Activated T-cell treated with anti-CD3 and anti-CD28 coated beads, Interleukin-2, amount 50 U/mL, for 4 hours (primary cell): ENCODE results near the gene B3GNT8. TPM values are rescaled to one million over a fixed set of nuclear protein-coding genes. Genes with fewer than 3 reads are reported as not detected.
"Not testable (repeated sequence)": the region's sequence is repeated elsewhere in the genome, so short reads cannot be mapped to it uniquely, and the experiment has no call there.

ENCODE experiments used
- ATAC-seq, 2 donors: fragments of 200-7000 bp; cut with Tn5 transposase; one replicate each; pipeline ENCODE4 v1.10.0; 2021
- DNase-seq: peaks from one replicate; pipeline ENCODE4 v3.0.0-alpha.2; 2020
- H3K27me3 Mint-ChIP-seq: one replicate; pipeline ENCODE4 v1.8.0; 2021; ENCODE audit warnings: low read depth, mixed read lengths
- H3K36me3 Mint-ChIP-seq: one replicate; pipeline ENCODE4 v1.8.0; 2022; ENCODE audit warnings: mixed read lengths; ENCODE audit not compliant: insufficient read depth
- H3K4me1 Mint-ChIP-seq: one replicate; pipeline ENCODE4 v1.8.0; 2021; ENCODE audit warnings: low read depth, mixed read lengths
- H3K4me3 Mint-ChIP-seq: one replicate; pipeline ENCODE4 v1.8.0; 2021; ENCODE audit warnings: mild to moderate bottlenecking, moderate library complexity, mixed read lengths
- H3K9me3 Mint-ChIP-seq: one replicate; pipeline ENCODE4 v1.8.0; 2021; ENCODE audit warnings: mixed read lengths
- total RNA-seq, 3 donors: library from RNA; stranded (reverse); gene quantifications; one replicate each; pipeline ENCODE4 v1.2.1, GENCODE V29; 2021

The B3GNT8 gene
- total RNA-seq, 3 donors from 2014 or later: 0.15 to 0.35 (median 0.24) TPM

DNA sequence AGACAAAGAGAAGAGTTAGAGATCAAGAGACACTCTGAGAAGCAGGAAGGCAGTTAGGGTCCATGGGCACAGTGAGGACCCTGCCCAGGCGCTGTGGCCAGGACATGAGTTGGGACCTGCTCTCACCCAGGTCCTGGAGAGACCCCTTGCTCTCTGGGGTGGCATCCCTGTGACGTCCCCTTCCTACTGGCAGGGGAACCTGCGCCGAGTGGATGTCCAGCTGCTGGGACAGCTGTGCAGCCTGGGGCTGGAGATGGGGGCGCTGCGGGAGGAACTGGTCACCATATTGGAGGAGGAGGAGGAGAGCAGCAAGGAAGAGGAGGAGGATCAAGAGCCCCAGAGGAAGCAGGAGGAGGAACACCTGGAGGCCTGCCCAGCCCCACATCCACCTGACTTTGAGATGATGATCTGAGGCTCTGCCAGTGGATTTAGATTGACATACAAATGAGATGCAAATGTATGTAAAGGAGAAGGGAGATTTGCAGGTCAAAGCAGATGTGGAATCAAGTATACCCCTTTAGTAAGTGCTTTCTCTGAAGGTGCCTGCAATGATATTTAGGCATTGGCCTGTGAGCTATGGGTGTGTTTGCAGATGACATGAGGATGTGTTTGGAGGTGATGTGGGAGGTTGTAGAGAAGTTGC is 16.8 kb upstream of the B3GNT8 start:
- ATAC-seq: no peak
- Mint-ChIP-seq H3K36me3 (no peaks in the 10 kb centered on the region), H3K27me3 (peaks cover 13% of the 10 kb centered on the region), H3K9me3 (no peaks in the 10 kb centered on the region), H3K4me3 (no peak overlapping the region), H3K4me1 (no peaks in the 10 kb centered on the region)
- no peak for DNase-seq

DNA sequence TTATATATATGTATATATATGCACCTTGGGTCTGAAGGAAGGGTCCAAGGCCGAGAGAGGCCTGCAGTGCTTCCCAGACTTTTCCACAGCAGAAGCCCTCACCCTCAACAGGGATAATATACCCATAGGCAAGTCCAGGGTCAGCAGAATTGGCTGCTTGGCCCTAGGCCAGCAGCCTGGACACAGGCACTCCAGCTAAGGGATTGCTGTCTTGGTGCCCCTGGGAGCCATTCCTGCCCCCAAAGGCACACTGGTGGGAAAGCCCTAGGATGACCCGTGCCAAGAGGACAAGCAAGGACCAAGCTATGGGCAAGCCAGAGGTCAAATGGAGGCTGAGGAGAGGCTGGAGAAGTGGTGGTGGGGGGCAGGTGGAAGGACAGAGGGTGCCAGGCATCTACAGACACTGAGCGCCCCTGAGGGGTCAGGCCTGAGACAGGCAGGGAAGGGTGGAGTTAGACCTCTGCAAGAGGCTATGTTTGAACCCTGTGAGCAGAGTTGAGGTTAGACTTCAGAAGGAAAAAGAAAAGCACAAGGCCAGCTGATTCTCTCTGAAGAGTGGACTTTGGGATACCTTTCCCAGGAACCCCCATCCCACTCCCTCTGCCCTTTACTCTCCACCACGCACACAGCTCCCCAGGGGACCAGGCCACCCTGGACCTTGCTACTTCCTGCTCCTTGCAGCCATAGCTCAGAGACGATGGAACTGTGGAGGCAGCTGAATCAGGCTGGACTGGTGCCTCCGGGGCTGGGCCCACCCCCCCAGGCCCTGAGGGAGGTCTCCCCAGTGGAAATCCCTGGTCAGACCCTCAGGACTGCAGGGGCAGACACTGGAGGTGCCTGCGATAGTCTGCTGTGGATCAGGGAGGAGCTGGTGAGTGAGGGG is 15.5 kb upstream of the B3GNT8 start, which contains the start of gene ERICH4:
TSS of gene ERICH4 (plus strand) at position 684 of the 883 bp plus-strand sequence. CDS start at position 698, 14 bp downstream.
- Mint-ChIP-seq H3K4me3 (no peak within 1 kb of the TSS), H3K27me3 (peaks cover 10% of the 10 kb centered on the region), H3K36me3 (peaks cover 2% of the 10 kb centered on the region), H3K4me1 (peaks cover 11% of the 10 kb centered on the region), H3K9me3 (no peaks in the 10 kb centered on the region)
- DNase-seq (no peak), ATAC-seq (no peak)

DNA sequence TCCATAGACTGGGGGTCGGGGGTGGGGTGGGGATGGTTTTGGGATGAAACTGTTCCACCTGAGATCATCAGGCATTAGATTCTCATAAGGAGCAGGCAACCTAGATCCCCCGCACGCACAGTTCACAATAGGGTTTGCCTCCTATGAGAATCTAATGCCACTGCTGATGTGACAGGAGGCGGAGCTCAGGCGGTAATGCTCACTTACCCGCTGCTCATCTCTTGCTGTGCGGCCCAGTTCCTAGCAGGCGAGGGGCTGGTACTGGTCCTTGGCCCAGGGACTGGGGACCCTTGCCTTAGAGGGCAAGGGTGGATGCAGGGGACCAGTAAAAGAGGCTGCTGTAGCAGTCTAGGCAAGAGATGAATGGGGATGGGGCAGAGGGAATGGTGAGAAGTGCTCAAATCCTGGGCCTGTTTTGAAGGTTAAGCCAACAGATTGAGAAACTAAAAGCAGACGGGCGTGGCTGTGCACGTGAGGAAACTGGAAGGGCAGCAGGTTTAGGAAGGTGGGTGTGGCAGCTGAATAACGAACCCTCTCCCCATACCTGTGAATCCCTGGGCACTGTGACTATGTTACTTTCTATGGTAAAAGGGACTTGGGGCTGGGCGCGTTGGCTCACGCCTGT is 14.3 kb upstream of the B3GNT8 start:
- Mint-ChIP-seq H3K27me3 (peaks cover 4% of the 10 kb centered on the region), H3K4me1 (peaks cover 13% of the 10 kb centered on the region), H3K9me3 (no peaks in the 10 kb centered on the region), H3K36me3 (peaks cover 8% of the 10 kb centered on the region), H3K4me3 (no peak overlapping the region)
- ATAC-seq: no peak
- no peak for DNase-seq

DNA sequence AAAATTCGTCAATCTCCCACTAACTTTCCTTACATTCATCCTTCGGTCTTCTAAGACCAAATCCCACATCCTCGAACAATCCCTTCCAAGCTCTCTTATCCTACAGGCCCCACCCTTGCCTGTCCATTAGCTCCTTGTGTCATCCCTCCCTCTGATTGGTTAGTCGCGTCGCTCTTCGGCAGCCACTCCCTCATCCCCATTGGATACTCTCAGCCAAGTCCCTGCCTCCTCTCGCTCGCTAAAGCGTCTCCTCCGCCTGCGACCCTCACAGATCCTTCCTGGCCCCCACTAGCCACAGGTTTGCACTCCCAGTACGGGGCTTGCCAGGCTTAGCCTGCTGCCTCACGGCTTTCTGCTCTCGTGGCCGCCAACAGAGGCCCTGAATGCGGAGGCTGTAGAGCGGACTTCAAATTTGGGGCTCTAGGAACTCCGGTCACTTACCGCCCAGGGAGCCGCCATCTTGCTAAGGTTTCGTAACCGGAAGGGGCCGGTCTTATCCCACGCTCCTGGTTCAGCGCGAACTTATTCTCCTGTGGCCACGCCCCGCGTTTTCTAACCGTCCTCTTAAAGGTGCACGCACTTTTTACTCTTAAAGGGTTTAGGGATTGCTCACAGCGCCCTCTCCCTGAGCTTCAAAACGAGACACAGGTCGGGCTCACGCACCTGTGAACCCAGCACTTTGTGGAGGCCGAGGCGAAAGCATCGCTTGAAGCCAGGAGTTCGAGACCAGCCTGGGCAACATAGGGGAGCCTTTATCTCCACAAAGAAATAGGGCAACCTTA is 12.5 kb upstream of the B3GNT8 start, which contains the start of gene DMAC2:
TSS of gene DMAC2 (minus strand) at position 472 of the 782 bp plus-strand sequence. CDS start at position 459, 13 bp downstream.
- Mint-ChIP-seq H3K9me3 (no peaks in the 10 kb centered on the region), H3K36me3 (peaks cover 9% of the 10 kb centered on the region), H3K4me3 (no peak within 1 kb of the TSS), H3K4me1 (peaks cover 13% of the 10 kb centered on the region), H3K27me3 (no peaks in the 10 kb centered on the region)
- ATAC-seq (peak; percentile 95 to 97), DNase-seq (peak; percentile 90)

DNA sequence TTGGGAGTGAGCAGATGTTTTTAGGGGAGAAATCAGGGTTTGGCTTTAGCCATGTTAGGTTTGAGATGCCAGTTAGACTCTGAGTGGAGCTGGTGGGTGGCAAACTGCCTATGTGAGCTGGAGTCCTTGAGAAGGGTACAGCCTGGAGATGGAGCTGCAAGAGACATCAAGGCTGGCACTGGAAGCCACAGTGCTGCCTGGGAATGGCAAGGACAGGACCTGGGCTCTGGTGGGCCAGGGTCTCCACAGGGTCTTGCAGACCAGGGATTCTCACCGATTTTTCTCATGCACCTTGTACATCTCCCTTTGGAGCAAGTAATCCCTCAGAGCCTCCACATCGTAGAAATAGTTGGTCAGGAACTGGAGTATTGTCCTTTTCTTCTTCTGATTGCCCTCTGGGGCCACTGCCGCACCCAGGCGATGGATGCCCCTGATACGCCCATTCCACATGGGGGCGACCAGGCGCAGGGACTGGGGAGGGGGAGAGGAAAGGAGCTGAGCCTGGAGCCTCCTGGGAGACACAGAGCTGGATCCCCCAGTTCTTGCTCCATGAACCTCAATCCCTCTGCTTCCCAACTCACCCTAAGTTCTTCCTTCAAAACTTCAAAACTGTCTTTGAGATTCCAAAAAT is 10.9 kb upstream of the B3GNT8 start:
- Mint-ChIP-seq H3K4me1 (peaks cover 15% of the 10 kb centered on the region), H3K9me3 (no peaks in the 10 kb centered on the region), H3K36me3 (peaks cover 11% of the 10 kb centered on the region), H3K4me3 (peak overlapping the region; percentile 45), H3K27me3 (no peaks in the 10 kb centered on the region)
- ATAC-seq (no peak), DNase-seq (no peak)

DNA sequence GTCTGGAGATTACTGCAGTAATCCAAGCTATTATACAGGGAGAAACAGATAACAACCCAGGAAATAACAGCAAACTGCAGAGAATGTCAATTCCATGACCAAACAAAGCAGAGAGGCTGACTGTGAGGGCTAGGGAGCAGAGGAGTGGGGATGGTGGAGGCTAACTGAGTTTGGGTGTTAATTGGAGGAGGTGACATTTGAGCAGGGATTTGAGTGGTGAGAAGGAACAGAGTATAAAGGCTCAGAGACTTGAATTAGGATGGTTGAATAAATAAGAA is 9.4 kb upstream of the B3GNT8 start:
- H3K9me3 Mint-ChIP-seq: no peaks in the 10 kb centered on the region
- H3K27me3 Mint-ChIP-seq: no peaks in the 10 kb centered on the region
- H3K4me3 Mint-ChIP-seq: no peak overlapping the region
- no peak for ATAC-seq
- peaks cover 21% of the 10 kb centered on the region for H3K36me3 Mint-ChIP-seq
- DNase-seq: no peak
- H3K4me1 Mint-ChIP-seq: peaks cover 15% of the 10 kb centered on the region

DNA sequence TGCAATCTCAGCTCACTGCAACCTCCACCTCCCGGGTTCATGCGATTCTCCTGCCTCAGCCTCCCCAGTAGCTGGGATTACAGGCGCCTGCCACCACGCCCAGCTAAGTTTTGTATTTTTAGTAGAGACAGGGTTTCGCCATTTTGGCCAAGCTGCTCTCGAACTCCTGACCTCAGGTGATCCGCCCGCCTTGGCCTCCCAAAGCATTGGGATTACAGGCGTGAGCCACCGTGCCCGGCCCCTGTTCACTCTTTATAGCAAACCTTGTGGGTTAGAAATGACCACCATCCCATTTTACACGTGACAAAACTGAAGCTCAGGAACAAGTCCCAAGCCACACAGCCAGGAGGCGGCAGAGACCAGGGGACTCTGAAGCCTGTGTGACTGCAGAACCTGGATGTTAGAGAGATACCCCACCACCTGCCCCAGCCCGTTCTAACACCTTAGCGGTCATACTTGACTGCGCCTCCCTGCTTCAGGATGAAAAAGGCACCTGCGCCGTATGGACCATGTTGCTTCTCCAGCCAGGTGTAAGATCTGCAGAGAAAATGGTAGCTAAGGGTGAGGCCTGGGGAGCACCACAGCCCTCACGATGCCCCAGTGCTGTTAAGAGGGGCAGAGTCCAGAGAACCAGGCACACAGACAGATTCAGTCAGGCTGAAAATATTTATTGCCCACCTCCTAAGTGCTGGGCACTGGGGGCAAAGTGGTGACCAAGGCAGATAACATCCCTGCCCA is 8.9 kb upstream of the B3GNT8 start:
- DNase-seq (no peak), ATAC-seq (no peak)
- H3K4me3 Mint-ChIP-seq: no peak overlapping the region
- no peaks in the 10 kb centered on the region for H3K27me3 Mint-ChIP-seq
- H3K4me1 Mint-ChIP-seq: peaks cover 15% of the 10 kb centered on the region
- H3K9me3 Mint-ChIP-seq: no peaks in the 10 kb centered on the region
- H3K36me3 Mint-ChIP-seq: peaks cover 22% of the 10 kb centered on the region

DNA sequence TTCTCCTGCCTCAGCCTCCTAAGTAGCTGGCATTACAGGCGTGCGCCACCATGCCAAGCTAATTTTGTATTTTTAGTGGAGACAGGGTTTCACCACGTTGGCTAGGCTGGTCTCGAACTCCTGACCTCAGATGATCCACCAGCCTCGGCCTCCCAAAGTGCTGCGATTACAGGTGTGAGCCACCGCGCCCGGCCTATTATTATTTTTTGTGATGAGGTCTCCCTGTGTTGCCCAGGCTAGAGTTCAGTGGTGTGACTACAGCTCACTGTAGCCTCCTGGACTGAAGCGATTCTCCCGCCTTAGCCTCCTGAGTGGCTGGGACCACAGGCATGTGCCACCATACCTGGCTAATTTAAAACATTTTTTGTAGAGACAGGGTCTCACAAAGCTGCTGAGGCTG is 8.2 kb upstream of the B3GNT8 start:
- not testable (repeated sequence) for H3K9me3 Mint-ChIP-seq, H3K4me3 Mint-ChIP-seq, ATAC-seq, H3K27me3 Mint-ChIP-seq, DNase-seq
- Mint-ChIP-seq H3K36me3 (peaks cover 24% of the 10 kb centered on the region), H3K4me1 (peaks cover 17% of the 10 kb centered on the region)

DNA sequence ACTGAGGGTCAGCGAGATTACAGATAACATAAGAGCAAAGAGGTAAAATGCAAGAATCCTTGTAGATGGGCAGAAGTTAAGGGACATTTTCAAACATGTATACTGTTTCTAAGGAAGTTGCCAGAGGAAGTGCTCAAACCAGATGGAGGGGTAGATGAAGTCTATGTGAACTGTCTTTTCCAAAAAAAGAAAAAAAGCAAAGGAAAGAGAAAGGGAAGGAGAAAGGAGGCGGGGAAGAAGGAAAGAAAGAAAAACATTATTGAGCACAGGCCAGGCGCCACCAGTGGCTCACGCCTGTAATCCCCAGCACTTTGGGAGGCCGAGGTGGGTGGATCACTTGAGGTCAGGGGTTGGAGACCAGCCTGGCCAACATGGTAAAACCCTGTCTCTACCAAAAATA is 7.3 kb upstream of the B3GNT8 start:
- Mint-ChIP-seq H3K27me3 (no peaks in the 10 kb centered on the region), H3K36me3 (peaks cover 24% of the 10 kb centered on the region)

DNA sequence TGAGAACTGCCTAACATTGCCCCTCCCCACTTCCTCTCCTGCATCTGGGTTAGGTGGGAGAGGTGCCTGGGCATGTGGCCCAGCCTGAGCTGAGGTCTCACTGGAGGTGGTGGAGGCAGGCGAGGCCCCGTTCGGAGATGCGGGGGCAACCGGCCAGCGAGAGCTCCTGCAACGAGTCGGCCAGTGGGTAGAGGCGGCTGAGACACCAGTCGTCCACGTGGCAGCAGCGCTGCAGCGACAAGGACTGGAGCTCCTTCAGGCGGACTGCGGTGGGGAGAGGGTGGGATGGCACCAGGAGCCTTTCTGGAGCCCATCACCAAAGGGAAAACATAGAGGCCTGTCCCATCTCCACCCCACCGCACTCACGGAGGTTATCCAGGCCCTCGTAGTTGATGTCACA is 6.0 kb upstream of the B3GNT8 start:
- Mint-ChIP-seq H3K36me3 (peaks cover 24% of the 10 kb centered on the region), H3K4me3 (no peak overlapping the region), H3K4me1 (peaks cover 21% of the 10 kb centered on the region), H3K27me3 (no peaks in the 10 kb centered on the region), H3K9me3 (no peaks in the 10 kb centered on the region)
- DNase-seq (no peak), ATAC-seq (no peak)

More for the DNA sequence above, 7.3 kb upstream of the B3GNT8 start:
- no peak for ATAC-seq
- DNase-seq: no peak
- peaks cover 17% of the 10 kb centered on the region for H3K4me1 Mint-ChIP-seq
- no peaks in the 10 kb centered on the region for H3K9me3 Mint-ChIP-seq
- H3K4me3 Mint-ChIP-seq: no peak overlapping the region

DNA sequence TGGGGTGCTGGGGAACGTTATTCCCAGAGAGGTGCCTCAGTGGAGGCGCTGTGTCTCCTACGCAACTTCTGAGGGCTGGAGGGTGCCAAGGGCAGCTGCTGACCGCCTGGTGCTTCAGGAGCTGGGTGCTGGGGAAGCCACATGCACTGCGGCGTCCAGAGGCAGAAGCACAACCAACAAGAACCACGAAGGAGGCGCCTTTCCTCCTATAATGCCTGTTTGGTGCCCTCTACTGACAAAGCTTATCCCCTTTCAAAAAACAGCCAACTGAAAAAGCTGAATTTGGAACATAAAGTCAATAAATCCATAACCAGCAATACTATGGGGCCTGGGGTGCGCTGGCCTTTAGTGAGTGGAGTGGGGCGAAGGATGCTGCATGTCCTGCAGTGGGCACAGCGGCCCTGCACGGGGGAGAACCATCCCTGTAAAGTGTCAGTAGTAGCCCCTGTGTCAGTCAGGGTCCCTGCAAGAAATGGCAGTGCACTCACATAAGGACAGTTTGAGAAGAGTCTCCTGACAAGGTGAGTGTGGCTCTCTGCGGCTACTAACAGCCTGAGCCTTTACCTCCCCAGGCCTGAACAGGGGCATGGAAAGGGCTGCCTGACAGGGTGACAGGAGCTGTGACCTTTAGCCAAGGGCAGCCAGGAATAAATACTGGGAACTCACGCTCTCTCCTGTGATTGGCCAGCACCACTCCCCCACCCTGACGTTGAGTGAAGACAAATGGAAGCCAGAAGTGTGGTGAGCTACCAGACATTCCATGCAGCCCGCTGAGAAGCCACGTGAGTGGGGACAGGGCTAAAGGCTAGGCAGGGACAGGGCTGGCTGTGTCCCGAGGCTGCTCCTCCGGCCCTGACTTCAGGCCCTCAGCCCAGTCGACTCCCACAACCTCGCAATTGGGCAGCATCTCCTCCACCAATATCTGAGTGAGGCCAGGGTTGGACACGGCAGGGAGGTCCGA is 4.5 kb upstream of the B3GNT8 start:
- H3K4me3 Mint-ChIP-seq: no peak overlapping the region

DNA sequence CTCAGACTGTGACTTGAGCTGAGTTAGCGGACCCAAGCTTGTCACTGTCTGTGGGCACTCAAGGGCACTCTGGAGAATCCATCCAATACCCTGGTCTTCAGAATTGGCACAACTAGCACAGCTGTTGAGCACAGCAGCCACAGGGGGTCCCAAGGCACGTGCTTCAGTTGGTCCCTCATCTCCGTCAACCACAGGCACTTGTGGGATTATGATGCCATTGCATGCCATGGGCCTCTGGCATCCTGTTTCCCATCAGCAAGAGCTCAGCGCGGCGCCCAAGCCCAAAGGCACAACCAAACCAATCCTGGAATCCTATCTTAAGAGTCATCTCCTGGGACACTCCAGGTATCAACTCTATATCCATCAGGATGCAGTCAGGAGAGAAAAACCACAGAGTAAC is 3.7 kb upstream of the B3GNT8 start:
- Mint-ChIP-seq H3K4me1 (peaks cover 28% of the 10 kb centered on the region), H3K36me3 (peaks cover 16% of the 10 kb centered on the region), H3K4me3 (no peak overlapping the region), H3K9me3 (no peaks in the 10 kb centered on the region), H3K27me3 (no peaks in the 10 kb centered on the region)
- DNase-seq: no peak
- no peak for ATAC-seq

More for the DNA sequence above, 4.5 kb upstream of the B3GNT8 start:
- no peaks in the 10 kb centered on the region for H3K27me3 Mint-ChIP-seq
- DNase-seq: no peak
- no peaks in the 10 kb centered on the region for H3K9me3 Mint-ChIP-seq
- peaks cover 25% of the 10 kb centered on the region for H3K4me1 Mint-ChIP-seq
- no peak for ATAC-seq
- peaks cover 19% of the 10 kb centered on the region for H3K36me3 Mint-ChIP-seq
